Measurements from ENCODE around the gene LSM10.
A peak's percentile ranks its signal among the peaks of the same experiment; 100 is the strongest.

Gene LSM10

GRCh38 chr1:36397378-36398230, at the start of gene LSM10:
LSM10 (minus strand) TSS chr1:36397908; CDS start chr1:36394129, 3,779 bp downstream.
- DNase-seq, result peak; percentile 68

DNA sequence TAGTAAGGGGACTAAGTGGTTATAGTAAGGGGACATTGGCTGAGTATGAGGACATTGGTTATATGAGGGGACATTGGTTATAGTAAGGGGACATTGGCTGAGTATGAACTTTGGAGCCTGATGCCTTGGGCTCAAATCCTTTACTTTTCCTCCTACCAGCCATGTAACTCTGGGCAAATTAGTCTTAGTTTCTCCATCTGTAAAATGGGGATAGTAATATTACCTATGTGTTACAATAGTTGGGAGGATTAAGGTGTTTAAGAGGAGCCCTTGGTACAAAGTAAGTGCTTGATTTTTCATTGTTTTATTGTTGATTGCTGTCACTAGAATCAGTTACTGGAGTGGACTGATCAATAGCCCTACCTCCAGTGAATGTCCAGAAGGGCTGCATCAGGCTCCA, 49.7 kb upstream of the LSM10 start:
- no peak for DNase-seq

DNA sequence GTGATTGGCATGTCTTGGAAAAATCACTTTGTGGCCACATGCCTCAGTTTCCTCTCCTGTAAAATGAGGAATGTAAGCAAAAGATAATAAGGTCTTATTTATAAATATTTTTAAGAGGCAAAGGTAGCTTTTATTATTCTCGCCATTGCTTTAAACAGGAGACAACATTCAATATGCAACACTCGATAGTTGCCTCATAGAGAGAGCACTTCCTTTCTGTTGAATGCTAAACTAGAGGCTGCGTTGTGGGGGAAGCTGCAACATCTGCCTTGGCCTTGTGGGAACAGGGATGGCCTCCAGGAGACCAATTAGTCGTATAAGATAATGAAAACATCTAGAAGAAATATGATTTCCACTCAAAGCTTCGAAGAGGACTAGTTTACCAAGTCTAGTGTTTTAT, 49.0 kb upstream of the LSM10 start:
- DNase-seq, result no peak

GRCh38 chr1:36446271-36446670, 48.6 kb upstream of the LSM10 start:
- no peak for DNase-seq

DNA sequence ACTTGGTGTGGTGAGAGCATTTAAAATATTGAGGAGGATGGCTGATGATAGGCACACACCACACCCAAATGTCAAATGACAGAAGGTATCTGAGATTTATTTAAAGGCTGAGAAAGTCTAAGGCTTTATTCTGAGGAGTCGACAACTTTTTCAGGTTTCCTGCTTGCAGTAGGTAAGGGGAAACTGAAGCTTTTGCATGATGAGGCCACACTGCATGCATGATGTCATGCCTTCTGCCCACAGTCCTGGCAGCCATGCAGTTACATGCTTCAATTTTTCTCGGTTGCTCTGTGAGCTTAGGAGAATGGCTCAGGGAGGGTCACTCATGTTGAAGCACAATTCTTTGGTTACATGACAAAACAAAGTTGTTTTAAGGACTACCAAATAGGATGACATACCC, 45.6 kb upstream of the LSM10 start:
- DNase-seq, result no peak

DNA sequence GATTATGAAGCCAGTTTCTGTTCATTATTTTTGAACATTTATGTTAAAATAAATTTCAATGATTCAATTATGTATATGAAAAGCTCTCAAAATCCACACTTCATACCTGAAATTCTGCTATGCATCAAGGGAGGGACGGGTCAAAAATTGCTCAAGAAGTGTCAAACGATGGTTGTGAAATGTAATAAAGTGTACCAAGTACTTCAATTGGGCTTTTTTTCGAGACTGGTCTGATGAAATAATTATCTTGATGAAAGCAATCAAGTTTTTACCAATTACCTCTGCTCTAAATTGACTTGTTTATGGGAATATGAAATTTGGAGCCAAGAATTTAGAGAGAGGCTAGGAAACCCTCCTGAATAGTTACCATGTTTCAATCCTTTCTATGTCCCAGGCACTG, 44.6 kb upstream of the LSM10 start:
- no peak for DNase-seq

DNA sequence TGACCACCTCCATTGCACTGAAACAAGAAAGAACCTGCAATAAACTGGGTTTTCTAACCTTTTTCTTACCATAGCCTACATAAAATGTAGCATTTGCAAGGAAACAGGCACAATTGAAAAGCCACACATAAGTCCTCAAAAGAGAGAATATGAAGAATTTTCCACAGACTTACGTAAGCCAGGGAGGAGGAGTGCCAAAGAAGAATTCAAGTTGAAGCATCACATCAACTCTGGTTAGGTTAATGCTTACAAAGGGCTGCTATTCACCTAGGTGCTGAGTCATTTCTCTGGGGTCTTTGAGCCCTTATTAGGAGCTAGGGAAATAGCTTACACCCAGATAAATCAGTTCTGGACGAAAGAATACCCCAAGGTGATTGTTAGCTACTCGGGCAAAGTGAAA, 42.9 kb upstream of the LSM10 start:
- DNase-seq, result no peak

GRCh38 chr1:36440044-36440443, 42.3 kb upstream of the LSM10 start:
- DNase-seq, result no peak

GRCh38 chr1:36438715-36439114, 41.0 kb upstream of the LSM10 start:
- DNase-seq, result no peak

DNA sequence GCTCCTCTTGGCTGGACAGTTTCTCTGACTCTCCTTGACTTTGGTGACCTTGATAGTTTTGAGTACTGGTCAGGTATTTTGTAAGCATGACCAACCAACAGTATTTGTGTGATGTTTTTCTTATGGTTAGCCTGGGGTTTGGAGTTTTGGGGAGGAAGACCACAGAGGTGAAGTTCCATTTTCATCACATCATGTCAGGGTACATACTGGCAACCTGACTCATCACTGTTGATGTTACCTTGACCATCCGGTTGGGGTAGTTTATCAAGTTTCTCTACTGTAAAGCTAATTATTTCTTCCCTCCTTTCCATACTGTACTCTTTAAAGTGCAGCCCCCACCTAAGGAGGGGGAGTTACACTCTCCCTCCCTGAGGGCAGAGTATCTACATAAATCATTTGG, 39.1 kb upstream of the LSM10 start:
- no peak for DNase-seq

DNA sequence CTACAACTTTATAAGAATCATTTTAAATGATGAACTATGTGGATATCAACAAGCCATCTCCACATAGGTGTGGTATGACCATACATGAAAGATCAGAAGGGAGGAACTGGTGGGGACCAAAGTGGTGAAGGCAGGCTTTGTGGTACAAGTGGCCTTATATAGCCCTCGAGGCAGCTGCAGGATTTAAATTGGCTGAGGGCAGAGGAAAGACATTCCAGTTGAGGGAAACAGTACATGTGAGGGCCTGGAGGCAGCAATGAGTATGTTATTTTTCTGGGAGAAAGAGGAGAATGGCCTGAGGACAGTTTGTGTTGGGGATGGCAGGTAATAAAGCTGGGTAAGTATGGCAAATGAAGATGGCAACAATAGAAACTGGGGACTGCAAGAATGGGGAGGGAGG, 35.4 kb upstream of the LSM10 start:
- DNase-seq, result no peak

DNA sequence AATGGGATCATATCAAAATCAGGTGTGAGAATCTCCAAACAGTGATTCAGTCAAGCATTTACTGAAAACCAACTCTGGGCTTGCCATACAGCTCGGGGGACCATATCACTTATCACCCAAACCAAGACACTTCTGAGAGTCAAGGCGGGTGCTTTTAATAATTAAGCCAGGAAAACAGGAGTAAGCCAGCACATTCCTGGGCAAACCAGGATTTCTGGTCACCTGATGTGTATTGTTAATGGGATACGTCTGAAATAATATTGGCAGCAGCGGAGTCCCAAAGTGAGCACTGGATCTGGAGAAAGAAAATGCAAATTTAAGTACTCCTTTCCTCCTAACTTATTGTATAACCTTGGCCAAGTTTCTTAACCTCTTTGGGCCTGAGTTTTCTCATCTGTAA, 34.9 kb upstream of the LSM10 start:
- DNase-seq, result no peak

DNA sequence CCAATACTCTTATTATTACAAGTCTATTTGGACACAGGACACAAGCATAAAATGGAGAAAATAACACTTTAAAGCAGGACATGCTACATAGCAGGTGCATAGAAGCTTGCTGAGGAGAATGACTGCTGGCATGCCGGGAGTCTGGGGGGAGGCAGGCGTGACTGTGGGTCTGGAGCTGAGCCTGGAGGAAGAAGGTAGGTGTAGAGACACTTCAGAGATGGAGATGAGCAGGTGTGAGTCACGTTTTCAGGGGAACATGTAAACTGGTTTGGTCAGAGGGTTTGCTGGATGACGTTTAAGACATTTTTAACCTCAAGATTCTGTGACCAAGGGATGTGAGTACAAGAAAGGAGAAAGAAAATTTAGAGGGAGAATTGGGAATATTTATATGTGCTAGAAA, 28.1 kb upstream of the LSM10 start:
- DNase-seq, result no peak

DNA sequence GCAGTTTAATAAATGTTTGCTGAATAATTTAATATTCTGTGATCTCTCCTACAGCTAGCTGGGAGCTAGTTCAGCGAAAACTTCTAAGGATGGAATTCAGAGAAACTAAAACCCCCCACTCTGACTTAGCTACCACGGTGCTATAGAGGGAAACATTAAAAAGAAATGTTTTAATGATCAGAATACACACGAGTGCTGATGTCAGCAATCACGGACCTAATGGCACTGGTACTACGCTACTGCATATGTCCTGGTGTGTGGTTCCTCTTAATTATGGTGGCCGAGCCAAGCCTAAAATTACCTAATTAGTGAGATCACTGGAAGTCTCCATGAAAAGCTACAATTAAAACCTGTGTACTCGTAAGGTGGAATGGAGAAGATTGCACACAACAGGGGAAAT, 23.9 kb upstream of the LSM10 start:
- DNase-seq, result no peak

GRCh38 chr1:36420836-36421317, 23.2 kb upstream of the LSM10 start:
- DNase-seq, result no peak

- DNase-seq, result no peak
These were observed 22.7 kb upstream of the LSM10 start for GRCh38 chr1:36420409-36420808.

- no peak for DNase-seq
These were observed 21.9 kb upstream of the LSM10 start for GRCh38 chr1:36419569-36419968.

GRCh38 chr1:36419140-36419539, 21.4 kb upstream of the LSM10 start:
- DNase-seq, result no peak

- no peak for DNase-seq
These were observed 20.2 kb upstream of the LSM10 start for GRCh38 chr1:36417931-36418330.

DNA sequence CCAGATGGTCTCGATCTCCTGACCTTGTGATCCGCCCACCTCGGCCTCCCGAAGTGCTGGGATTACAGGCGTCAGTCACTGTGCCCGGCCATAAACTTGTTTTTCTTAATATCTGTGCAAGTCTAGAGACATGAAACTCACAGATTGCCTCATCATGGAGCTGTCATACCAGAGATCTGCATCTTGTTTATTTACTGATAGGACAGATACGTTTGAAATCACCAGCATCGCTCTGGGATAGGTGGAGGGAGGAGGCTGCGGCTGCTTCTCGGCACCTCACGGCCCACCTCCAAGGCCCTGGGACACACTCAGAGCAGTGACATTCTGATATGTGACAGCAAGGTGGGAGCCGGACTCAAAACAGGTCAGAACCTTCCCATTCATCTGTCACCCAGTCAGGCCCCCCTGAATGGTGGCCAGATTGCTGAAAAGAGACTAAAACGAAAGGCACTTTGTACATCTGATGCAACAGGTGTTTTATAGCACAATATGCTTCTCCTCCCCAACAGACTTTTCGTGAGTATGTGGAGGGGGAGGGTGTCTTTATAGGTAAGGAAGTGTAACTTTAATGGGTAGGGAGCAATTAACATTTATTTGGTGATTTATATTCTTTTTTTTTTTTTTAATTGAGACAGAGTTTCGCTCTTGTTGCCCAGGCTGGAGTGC, 18.1 kb upstream of the LSM10 start:
- no peak for DNase-seq

- no peak for DNase-seq
These were observed 16.7 kb upstream of the LSM10 start for GRCh38 chr1:36414384-36414783.

- DNase-seq, result no peak
These were observed 14.3 kb upstream of the LSM10 start for GRCh38 chr1:36411674-36412648.

- no peak for DNase-seq
These were observed 10.8 kb upstream of the LSM10 start for GRCh38 chr1:36408479-36408878.

All from SIG-M5 (cell line).